ENCODE measurements around the gene ACO2.
"Not testable (repeated sequence)": the region's sequence is repeated elsewhere in the genome, so short reads cannot be mapped to it uniquely, and the experiment has no call there.

Gene ACO2

DNA sequence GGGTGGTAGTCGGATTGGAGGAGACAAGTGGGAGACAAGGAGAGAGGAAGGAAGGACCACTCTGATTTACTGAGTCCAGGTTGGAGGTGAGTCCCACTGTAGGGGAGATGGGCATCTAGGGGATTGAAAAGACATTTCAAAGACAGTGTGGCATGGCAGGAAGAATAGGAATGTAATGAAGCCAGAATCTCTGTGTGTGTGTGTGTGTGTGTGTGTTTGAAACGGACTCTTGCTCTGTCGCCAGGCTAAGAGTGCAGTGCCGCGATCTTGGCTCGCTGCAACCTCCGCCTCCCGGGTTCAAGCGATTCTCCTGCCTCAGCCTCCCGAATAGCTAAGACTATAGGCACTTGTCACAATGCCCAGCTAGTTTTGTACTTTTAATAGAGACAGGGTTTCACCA is 87.6 kb downstream of the ACO2 start:
- no peaks in the 10 kb centered on the region for H3K79me2 ChIP-seq (ENCODE audit: insufficient read depth, low read length)
- no peaks in the 10 kb centered on the region for H3K36me3 ChIP-seq (ENCODE audit: insufficient read depth, low read length)
- no peaks in the 10 kb centered on the region for H3K4me1 ChIP-seq (ENCODE audit: insufficient read depth, low read length, poor library complexity, severe bottlenecking)
- H4K20me1 ChIP-seq (ENCODE audit: insufficient read depth, low read length, poor library complexity, severe bottlenecking) = no peaks in the 10 kb centered on the region
- no peaks in the 10 kb centered on the region for H3K9me2 ChIP-seq (replicated peaks; ENCODE audit: low read depth, low read length)
- H3K9ac ChIP-seq (ENCODE audit: low read depth, low read length, poor library complexity, severe bottlenecking) = no peak overlapping the region
- TF ChIP-seq EZH2phosphoT487 (IDR thresholded peaks at IDR 0.05; ENCODE audit: borderline replicate concordance) = no peak
- TF ChIP-seq, protein P1, sequence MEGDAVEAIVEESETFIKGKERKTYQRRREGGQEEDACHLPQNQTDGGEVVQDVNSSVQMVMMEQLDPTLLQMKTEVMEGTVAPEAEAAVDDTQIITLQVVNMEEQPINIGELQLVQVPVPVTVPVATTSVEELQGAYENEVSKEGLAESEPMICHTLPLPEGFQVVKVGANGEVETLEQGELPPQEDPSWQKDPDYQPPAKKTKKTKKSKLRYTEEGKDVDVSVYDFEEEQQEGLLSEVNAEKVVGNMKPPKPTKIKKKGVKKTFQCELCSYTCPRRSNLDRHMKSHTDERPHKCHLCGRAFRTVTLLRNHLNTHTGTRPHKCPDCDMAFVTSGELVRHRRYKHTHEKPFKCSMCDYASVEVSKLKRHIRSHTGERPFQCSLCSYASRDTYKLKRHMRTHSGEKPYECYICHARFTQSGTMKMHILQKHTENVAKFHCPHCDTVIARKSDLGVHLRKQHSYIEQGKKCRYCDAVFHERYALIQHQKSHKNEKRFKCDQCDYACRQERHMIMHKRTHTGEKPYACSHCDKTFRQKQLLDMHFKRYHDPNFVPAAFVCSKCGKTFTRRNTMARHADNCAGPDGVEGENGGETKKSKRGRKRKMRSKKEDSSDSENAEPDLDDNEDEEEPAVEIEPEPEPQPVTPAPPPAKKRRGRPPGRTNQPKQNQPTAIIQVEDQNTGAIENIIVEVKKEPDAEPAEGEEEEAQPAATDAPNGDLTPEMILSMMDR (conservative IDR thresholded peaks at IDR 0.05; ENCODE audit: low read length) = no peak
- H3K4me3 ChIP-seq (ENCODE audit: low read length, poor library complexity, severe bottlenecking) = no peak overlapping the region
- H3F3A ChIP-seq (ENCODE audit: low read depth) = no peaks in the 10 kb centered on the region
- H2AFZ ChIP-seq (ENCODE audit: low read length) = no peak overlapping the region
- peaks cover 7% of the 10 kb centered on the region for H3K27me3 ChIP-seq (ENCODE audit: insufficient read depth, low read length, poor library complexity, severe bottlenecking)
- no peak overlapping the region for H3K4me2 ChIP-seq (ENCODE audit: low read depth, low read length, poor library complexity, severe bottlenecking)
- H3K9me3 ChIP-seq (ENCODE audit: insufficient read depth, low read depth, low read length) = no peaks in the 10 kb centered on the region

DNA sequence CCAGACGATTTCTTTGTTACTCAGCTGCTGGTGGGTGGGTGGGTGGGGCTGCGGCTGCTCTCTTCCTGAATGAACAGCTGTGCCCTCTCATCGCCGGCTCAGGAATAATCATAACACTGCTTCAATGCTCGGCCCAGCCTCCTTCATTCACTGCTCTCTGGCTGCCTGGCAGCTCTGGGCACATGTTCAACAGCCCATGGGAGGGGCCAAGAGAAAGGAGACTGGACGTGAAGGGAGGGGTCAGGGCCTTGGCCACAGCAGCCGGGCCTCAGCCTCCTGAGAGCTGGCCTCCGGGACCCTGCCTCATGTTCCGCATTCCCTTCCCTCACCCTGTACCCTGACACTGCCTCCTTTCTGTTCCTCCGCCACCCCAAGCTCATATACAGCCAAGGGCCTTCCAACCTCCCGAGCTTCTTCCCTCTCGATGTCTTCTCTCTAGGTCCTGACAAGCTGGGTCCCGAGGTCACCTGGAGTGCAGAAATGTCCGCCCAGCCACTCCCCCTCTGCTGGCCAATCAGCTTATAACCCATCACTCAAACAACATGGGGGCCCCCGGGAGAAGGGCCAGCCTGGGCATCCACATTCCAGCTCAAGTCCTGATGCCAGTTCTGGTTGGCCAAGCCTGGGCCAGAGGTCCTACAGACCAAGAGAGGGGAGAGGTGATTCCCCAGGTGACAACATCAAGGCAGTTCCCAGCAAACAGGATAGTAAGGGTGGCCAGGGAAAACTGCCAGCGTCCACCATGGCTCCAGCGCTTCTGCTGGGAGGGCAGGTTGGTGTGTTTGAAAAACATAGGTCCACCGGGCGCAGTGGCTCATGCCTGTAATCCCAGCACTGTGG is 88.7 kb downstream of the ACO2 start:
- H2AFZ ChIP-seq (ENCODE audit: low read length) = no peak overlapping the region
- no peak overlapping the region for H3K4me2 ChIP-seq (ENCODE audit: low read depth, low read length, poor library complexity, severe bottlenecking)

DNA sequence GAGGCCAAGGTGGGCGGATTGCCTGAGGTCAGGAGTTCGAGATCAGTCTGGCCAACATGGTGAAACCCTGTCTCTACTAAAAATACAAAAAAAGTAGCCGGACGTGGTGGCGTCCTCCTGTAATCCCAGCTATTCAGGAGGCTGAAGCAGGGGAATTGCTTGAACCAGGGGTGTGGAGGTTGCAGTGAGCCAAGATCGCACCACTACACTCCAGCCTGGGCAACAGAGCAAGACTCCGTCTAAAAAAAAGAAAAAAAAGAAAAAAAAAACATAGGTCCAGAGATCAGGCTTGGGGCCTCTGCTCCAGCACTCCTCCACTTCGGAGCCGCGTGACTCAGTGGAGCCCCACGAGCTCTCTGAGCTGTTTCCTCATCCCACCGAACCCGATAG is 89.3 kb downstream of the ACO2 start:
- not testable (repeated sequence) for H3F3A ChIP-seq (ENCODE audit: low read depth); H4K20me1 ChIP-seq (ENCODE audit: insufficient read depth, low read length, poor library complexity, severe bottlenecking); H3K9me2 ChIP-seq (replicated peaks; ENCODE audit: low read depth, low read length); H3K4me2 ChIP-seq (ENCODE audit: low read depth, low read length, poor library complexity, severe bottlenecking); H3K36me3 ChIP-seq (ENCODE audit: insufficient read depth, low read length); H2AFZ ChIP-seq (ENCODE audit: low read length); H3K79me2 ChIP-seq (ENCODE audit: insufficient read depth, low read length); H3K4me3 ChIP-seq (ENCODE audit: low read length, poor library complexity, severe bottlenecking); H3K9me3 ChIP-seq (ENCODE audit: insufficient read depth, low read depth, low read length); H3K9ac ChIP-seq (ENCODE audit: low read depth, low read length, poor library complexity, severe bottlenecking); H3K4me1 ChIP-seq (ENCODE audit: insufficient read depth, low read length, poor library complexity, severe bottlenecking)
- H3K27me3 ChIP-seq (ENCODE audit: insufficient read depth, low read length, poor library complexity, severe bottlenecking) = peaks cover 11% of the 10 kb centered on the region

More for the DNA sequence above, 88.7 kb downstream of the ACO2 start:
- TF ChIP-seq, protein P1 (conservative IDR thresholded peaks at IDR 0.05; ENCODE audit: low read length) = no peak
- no peak for TF ChIP-seq EZH2phosphoT487 (IDR thresholded peaks at IDR 0.05; ENCODE audit: borderline replicate concordance)
- Histone ChIP-seq H3F3A (ENCODE audit: low read depth) (no peaks in the 10 kb centered on the region), H3K9ac (ENCODE audit: low read depth, low read length, poor library complexity, severe bottlenecking) (no peak overlapping the region), H3K79me2 (ENCODE audit: insufficient read depth, low read length) (no peaks in the 10 kb centered on the region), H3K4me3 (ENCODE audit: low read length, poor library complexity, severe bottlenecking) (no peak overlapping the region), H3K4me1 (ENCODE audit: insufficient read depth, low read length, poor library complexity, severe bottlenecking) (no peaks in the 10 kb centered on the region), H4K20me1 (ENCODE audit: insufficient read depth, low read length, poor library complexity, severe bottlenecking) (no peaks in the 10 kb centered on the region), H3K27me3 (ENCODE audit: insufficient read depth, low read length, poor library complexity, severe bottlenecking) (peaks cover 11% of the 10 kb centered on the region), H3K36me3 (ENCODE audit: insufficient read depth, low read length) (no peaks in the 10 kb centered on the region), H3K9me3 (ENCODE audit: insufficient read depth, low read depth, low read length) (no peaks in the 10 kb centered on the region), H3K9me2 (replicated peaks; ENCODE audit: low read depth, low read length) (no peaks in the 10 kb centered on the region)

DNA sequence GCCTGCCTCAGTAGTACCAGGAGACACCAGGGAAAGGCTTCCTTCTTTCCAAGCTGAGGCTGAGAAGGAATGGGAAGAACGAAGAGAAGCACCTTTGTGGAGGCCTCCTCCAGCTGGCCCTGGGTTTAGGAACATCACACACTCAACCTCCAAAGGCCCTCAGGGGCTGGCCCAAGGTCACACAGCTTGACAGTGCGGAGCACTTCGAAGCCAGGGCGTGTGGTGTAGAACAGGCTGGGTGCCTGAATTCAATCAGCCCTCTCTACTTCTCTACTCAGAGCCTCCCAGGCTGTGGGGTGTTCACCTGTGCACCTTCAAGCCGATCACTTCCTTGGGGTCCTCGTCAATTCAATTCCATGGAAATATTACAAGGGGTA is 91.2 kb downstream of the ACO2 start:
- Histone ChIP-seq H3K79me2 (ENCODE audit: insufficient read depth, low read length) (no peaks in the 10 kb centered on the region), H3K4me1 (ENCODE audit: insufficient read depth, low read length, poor library complexity, severe bottlenecking) (no peaks in the 10 kb centered on the region), H3K9me2 (replicated peaks; ENCODE audit: low read depth, low read length) (no peaks in the 10 kb centered on the region), H3K27me3 (ENCODE audit: insufficient read depth, low read length, poor library complexity, severe bottlenecking) (peaks cover 11% of the 10 kb centered on the region), H3F3A (ENCODE audit: low read depth) (no peaks in the 10 kb centered on the region), H3K4me2 (ENCODE audit: low read depth, low read length, poor library complexity, severe bottlenecking) (no peak overlapping the region), H4K20me1 (ENCODE audit: insufficient read depth, low read length, poor library complexity, severe bottlenecking) (no peaks in the 10 kb centered on the region), H2AFZ (ENCODE audit: low read length) (no peak overlapping the region), H3K36me3 (ENCODE audit: insufficient read depth, low read length) (no peaks in the 10 kb centered on the region), H3K4me3 (ENCODE audit: low read length, poor library complexity, severe bottlenecking) (no peak overlapping the region), H3K9me3 (ENCODE audit: insufficient read depth, low read depth, low read length) (no peaks in the 10 kb centered on the region), H3K9ac (ENCODE audit: low read depth, low read length, poor library complexity, severe bottlenecking) (no peak overlapping the region)
- TF ChIP-seq EZH2phosphoT487 (IDR thresholded peaks at IDR 0.05; ENCODE audit: borderline replicate concordance) = no peak
- TF ChIP-seq, protein P1 (conservative IDR thresholded peaks at IDR 0.05; ENCODE audit: low read length) = no peak
